Naive B cell (primary cell): Measurements from ENCODE around the gene BFSP1. TPM values are rescaled to one million over a fixed set of nuclear protein-coding genes. Genes with fewer than 3 reads are reported as not detected.

Experiments used
- ATAC-seq, 2 donors: fragments of 150-1000 bp; cut with Tn5 transposase; 2 replicates each; pipeline ENCODE4 v1.10.0; 2021; ENCODE audit warnings: low read depth in 2 of 2, mild to moderate bottlenecking in 2 of 2, moderate library complexity in 2 of 2
- DNase-seq: peaks from one replicate; pipeline ENCODE4 v3.0.0; 2022
- H3K27ac Mint-ChIP-seq, 6 donors: one replicate each; pipeline ENCODE4 v1.8.0; 2020 to 2022; ENCODE audit warnings: mild to moderate bottlenecking in 6 of 6, mixed read lengths in 6 of 6, moderate library complexity in 5 of 6, inconsistent platforms in 2 of 6
- H3K27me3 Mint-ChIP-seq, 3 donors: one replicate each; pipeline ENCODE4 v1.8.0; 2021 to 2022; ENCODE audit warnings: mixed read lengths in 3 of 3, mild to moderate bottlenecking in 1 of 3
- H3K36me3 Mint-ChIP-seq, 2 donors: one replicate each; pipeline ENCODE4 v1.8.0; 2020 to 2022; ENCODE audit warnings: mixed read lengths in 2 of 2, inconsistent platforms in 1 of 2, mild to moderate bottlenecking in 1 of 2
- H3K4me1 Mint-ChIP-seq, 3 donors: one replicate each; pipeline ENCODE4 v1.8.0; 2020 to 2022; ENCODE audit warnings: mixed read lengths in 3 of 3, inconsistent platforms in 1 of 3, mild to moderate bottlenecking in 1 of 3, moderate library complexity in 1 of 3
- H3K4me3 Mint-ChIP-seq, 8 donors: one replicate each; pipeline ENCODE4 v1.8.0; 2020 to 2022; ENCODE audit warnings: mild to moderate bottlenecking in 8 of 8, mixed read lengths in 8 of 8, moderate library complexity in 8 of 8, inconsistent platforms in 2 of 8
- H3K9me3 Mint-ChIP-seq, 7 donors: one replicate each; pipeline ENCODE4 v1.8.0; 2020 to 2022; ENCODE audit warnings: mixed read lengths in 7 of 7, mild to moderate bottlenecking in 5 of 7, inconsistent platforms in 2 of 7, moderate library complexity in 1 of 7
- polyA plus RNA-seq, 6 donors: library from polyadenylated mRNA; unstranded; fragments of 300-500 nt; fragmentation: Illumina TruSeq; gene quantifications; one replicate each; pipeline ENCODE4 v1.2.3, GENCODE V29; 2021; ENCODE audit warnings: low read depth in 6 of 6

BFSP1 gene
- polyA plus RNA-seq, 6 donors from 2014 or later, result 0.16 TPM; not detected in 5

- Mint-ChIP-seq H3K9me3 (no peaks in the 10 kb centered on the region), H3K27me3 (peaks cover 0 to 27% (median 13%) of the 10 kb centered on the region in 3 donors), H3K36me3 (no peaks in the 10 kb centered on the region), H3K4me3 (peak overlapping the region; percentile 80 to 97 (median 94)), H3K4me1 (peaks cover 5 to 19% (median 15%) of the 10 kb centered on the region in 3 donors), H3K27ac (peak overlapping the region in 3 of 6 donors; percentile 11 to 79 (median 36))
- DNase-seq (no peak), ATAC-seq (no peak)
These were observed 25.3 kb downstream of the BFSP1 start for GRCh38 chr20:17505636-17506517.

DNA sequence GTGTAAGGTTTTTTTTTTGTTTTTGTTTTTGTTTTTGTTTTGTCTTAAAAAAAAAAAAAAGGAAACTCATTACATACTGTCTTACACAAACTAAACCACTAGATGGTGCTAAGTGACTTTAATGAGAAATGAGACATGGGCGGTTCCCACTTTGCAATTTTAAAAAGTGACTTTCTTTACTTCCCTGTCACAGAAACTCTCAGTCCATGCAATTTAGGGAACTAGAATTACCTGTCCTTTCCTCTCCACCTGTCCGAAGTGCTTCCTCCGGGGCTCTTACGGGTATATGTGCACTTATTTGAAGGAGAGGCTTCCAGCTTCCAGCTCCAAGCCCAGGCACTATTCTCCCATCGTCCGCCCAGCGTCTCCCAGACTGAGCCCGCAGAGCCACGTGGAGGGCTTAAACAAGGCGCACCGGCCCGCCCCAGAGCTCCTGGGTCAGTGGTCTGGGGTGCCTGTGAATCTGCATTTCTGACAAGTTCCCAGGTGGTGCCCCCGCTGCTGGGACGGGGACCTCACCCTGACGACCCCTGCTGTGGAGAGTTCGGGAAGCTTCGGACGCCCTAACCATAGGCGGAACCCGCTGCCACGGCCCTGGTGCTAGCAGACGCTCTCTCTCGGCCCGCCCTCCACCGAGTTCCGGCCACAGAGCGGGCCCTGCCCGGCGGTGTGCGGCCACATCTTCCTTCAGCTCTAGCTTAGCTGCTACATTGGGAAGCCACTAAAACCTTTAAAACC is 26.1 kb downstream of the BFSP1 start:
- DNase-seq (peak; percentile 65), ATAC-seq (peak; percentile 84 to 85)
- H3K4me1 Mint-ChIP-seq, result peaks cover 5 to 19% (median 15%) of the 10 kb centered on the region in 3 donors
- H3K27me3 Mint-ChIP-seq, result peaks cover 0 to 29% (median 11%) of the 10 kb centered on the region in 3 donors
- no peaks in the 10 kb centered on the region for H3K9me3 Mint-ChIP-seq
- H3K36me3 Mint-ChIP-seq, result no peaks in the 10 kb centered on the region
- peak overlapping the region; percentile 80 to 97 (median 94) for H3K4me3 Mint-ChIP-seq
- H3K27ac Mint-ChIP-seq, result peak overlapping the region in 5 of 6 donors; percentile 36 to 86 (median 58)

DNA sequence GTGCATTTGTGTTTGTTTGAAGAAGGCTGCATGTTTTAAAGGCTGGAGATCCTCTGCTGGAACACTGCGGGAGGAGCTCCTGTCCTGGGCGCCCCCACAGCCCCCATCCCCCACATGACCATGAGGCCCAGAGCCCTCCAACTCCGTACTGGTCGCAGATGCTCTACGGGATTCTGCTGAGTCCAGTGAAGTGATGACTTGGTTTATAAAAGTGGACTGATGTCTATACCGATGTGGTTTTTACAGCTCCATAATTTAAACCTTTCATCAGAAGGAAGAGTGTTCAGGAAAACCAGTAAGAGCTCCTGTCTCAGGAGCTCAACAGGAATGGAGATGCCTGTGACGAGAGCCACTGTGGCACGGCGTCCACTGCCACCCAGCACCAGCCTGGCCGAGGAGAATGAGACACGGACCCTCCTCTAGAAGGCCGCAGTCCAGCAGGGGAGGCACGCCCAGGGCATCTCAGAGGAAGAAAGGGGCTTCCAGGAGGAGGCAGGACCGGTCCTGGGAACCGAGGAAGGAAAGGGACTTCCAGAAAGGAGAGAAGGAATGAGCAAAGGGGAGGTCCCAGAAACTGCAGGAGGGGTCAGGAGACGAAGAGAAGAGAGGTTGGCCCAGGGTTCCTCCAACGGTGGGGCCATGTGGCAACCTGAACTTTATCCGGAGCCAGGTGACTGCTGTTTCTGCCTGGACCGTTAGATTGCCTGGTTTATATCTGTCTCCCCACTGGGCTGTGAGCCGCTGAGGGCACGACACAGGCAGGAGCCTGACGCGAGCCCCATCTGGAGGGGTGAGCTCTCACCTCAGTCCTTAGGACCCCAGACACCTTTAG is 26.9 kb downstream of the BFSP1 start:
- Mint-ChIP-seq H3K36me3 (no peaks in the 10 kb centered on the region), H3K4me1 (peaks cover 5 to 19% (median 15%) of the 10 kb centered on the region in 3 donors), H3K27me3 (peaks cover 0 to 25% (median 7%) of the 10 kb centered on the region in 3 donors), H3K4me3 (peak overlapping the region; percentile 80 to 97 (median 94)), H3K27ac (peak overlapping the region in 2 of 6 donors; percentile 76 to 82), H3K9me3 (no peaks in the 10 kb centered on the region)
- peak; percentile 47 to 49 for ATAC-seq
- no peak for DNase-seq

GRCh38 chr20:17503301-17504065 is 27.7 kb downstream of the BFSP1 start:
- Mint-ChIP-seq H3K27me3 (peaks cover 0 to 30% (median 14%) of the 10 kb centered on the region in 3 donors), H3K27ac (no peak overlapping the region), H3K4me3 (peak overlapping the region in 2 of 8 donors; percentile 43 to 70), H3K36me3 (no peaks in the 10 kb centered on the region), H3K9me3 (no peaks in the 10 kb centered on the region), H3K4me1 (peaks cover 5 to 19% (median 15%) of the 10 kb centered on the region in 3 donors)
- ATAC-seq, result no peak
- no peak for DNase-seq

GRCh38 chr20:17502105-17502504 is 29.1 kb downstream of the BFSP1 start:
- no peaks in the 10 kb centered on the region for H3K9me3 Mint-ChIP-seq
- peak overlapping the region in 2 of 6 donors; percentile 32 to 45 for H3K27ac Mint-ChIP-seq
- H3K4me1 Mint-ChIP-seq, result peaks cover 5 to 19% (median 15%) of the 10 kb centered on the region in 3 donors
- peaks cover 0 to 25% (median 11%) of the 10 kb centered on the region in 3 donors for H3K27me3 Mint-ChIP-seq
- no peak for DNase-seq
- ATAC-seq, result no peak
- no peak overlapping the region for H3K4me3 Mint-ChIP-seq
- H3K36me3 Mint-ChIP-seq, result no peaks in the 10 kb centered on the region

GRCh38 chr20:17501701-17502100 is 29.5 kb downstream of the BFSP1 start:
- Mint-ChIP-seq H3K4me1 (peaks cover 5 to 19% (median 15%) of the 10 kb centered on the region in 3 donors), H3K4me3 (no peak overlapping the region), H3K27ac (peak overlapping the region in 1 of 6 donors; percentile 70), H3K36me3 (no peaks in the 10 kb centered on the region), H3K9me3 (no peaks in the 10 kb centered on the region), H3K27me3 (peaks cover 0 to 28% (median 11%) of the 10 kb centered on the region in 3 donors)
- ATAC-seq (no peak), DNase-seq (no peak)

DNA sequence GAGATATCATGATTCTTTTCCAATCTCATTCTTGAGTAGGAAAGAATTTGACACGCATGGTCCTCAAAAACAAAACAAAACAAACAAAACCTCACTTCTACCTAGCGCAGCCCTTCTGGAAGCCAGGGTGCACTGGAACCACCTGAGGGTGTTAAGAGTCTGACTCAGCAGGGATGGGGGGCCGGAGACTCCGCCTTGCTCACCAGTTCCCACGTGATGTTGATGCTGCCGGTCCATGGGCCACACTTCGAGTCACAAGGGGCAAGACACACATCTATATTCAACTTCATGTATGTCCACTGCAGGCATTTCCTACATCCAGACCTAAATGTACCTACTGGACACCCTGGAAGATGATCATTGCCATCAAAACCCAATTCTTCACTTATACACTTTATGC is 30.4 kb downstream of the BFSP1 start:
- no peaks in the 10 kb centered on the region for H3K36me3 Mint-ChIP-seq
- peaks cover 0 to 37% (median 15%) of the 10 kb centered on the region in 3 donors for H3K27me3 Mint-ChIP-seq
- DNase-seq (no peak), ATAC-seq (no peak)
- peaks cover 5 to 16% (median 12%) of the 10 kb centered on the region in 3 donors for H3K4me1 Mint-ChIP-seq
- no peaks in the 10 kb centered on the region for H3K9me3 Mint-ChIP-seq
- no peak overlapping the region for H3K27ac Mint-ChIP-seq
- H3K4me3 Mint-ChIP-seq, result no peak overlapping the region

DNA sequence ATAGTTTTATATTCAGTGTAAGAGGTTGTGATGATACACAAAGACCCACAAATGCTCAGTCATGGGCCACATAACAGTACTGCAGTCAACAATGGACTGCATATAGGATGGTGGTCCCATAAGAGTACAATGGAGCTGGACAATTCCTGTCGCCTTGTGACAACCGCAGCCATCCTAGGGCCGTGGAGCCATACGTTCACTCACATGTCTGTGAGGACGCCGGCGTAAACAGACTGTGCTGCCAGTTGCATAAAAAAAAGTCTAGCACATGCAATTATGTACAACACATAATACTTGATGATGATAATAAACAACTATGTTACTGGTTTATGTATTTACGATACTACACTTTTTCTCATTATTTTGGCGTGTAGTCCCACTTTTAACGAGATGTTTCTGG is 30.9 kb downstream of the BFSP1 start:
- Mint-ChIP-seq H3K36me3 (no peaks in the 10 kb centered on the region), H3K4me1 (peaks cover 5 to 10% (median 7%) of the 10 kb centered on the region in 3 donors), H3K27ac (no peak overlapping the region), H3K4me3 (no peak overlapping the region), H3K9me3 (no peaks in the 10 kb centered on the region), H3K27me3 (peaks cover 0 to 42% (median 20%) of the 10 kb centered on the region in 3 donors)
- DNase-seq (no peak), ATAC-seq (no peak)

DNA sequence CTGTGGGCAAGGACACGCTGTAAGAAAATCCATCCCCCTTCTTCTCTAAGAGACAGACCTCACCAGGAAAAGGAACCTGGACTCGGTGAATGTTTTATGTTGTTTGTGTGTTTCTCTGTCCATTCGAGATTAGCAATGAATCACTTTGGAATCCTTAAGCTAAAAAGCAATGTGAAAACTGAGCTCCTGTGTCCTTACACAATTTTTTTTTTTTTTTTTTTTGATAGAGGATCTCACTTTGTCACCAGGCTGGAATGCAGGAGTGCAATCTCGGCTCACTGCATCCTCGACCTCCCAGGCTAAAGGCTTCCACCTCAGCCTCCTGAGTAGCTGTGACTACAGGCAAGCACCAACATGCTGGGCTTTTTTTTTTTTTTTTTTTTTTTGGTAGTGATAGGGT is 32.1 kb downstream of the BFSP1 start:
- Mint-ChIP-seq H3K9me3 (no peaks in the 10 kb centered on the region), H3K4me1 (no peaks in the 10 kb centered on the region), H3K27ac (no peak overlapping the region), H3K36me3 (no peaks in the 10 kb centered on the region), H3K4me3 (no peak overlapping the region), H3K27me3 (peaks cover 4 to 54% (median 31%) of the 10 kb centered on the region in 3 donors)
- no peak for ATAC-seq
- DNase-seq, result no peak

- Mint-ChIP-seq H3K27ac (no peak overlapping the region), H3K4me1 (no peaks in the 10 kb centered on the region), H3K36me3 (no peaks in the 10 kb centered on the region), H3K27me3 (peaks cover 4 to 56% (median 32%) of the 10 kb centered on the region in 3 donors), H3K9me3 (no peaks in the 10 kb centered on the region), H3K4me3 (no peak overlapping the region)
- DNase-seq (no peak), ATAC-seq (no peak)
These were observed 32.5 kb downstream of the BFSP1 start for GRCh38 chr20:17498641-17499040.

DNA sequence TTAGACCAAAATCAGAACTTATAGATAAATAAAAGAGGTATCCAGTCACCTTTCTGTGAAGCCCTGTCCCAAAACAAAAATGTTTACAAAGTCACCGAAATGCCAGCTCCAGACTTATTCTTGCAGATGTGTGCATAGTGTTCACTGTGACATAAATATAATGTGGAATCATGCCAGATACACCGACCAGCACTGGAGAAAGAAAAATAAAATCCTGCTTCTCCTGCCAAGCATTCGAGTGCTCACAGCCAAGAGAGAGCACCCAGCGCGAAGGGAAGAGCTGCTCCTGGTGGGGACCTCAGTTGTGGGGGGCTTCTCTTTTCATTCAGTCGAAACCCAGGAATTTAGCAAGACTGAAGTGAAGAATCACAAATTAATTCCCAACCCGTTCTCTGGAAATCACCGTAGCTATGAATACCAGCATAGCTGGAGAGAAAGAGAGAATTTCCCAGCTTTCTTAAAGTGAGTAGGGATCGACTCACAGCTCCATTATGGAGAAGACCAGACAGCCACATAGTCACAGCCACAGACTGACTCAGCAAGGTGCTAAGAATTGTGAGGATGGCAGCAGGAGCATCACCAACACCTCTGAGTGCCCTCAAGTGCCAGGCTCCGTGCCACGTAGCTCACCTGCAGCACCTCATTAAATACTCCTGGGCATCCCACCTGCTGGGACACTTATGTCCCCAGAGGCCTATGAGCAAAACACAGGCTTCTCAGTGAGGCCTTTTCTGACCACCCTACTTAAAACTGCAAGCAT is 33.2 kb downstream of the BFSP1 start:
- Mint-ChIP-seq H3K4me1 (no peaks in the 10 kb centered on the region), H3K27ac (peak overlapping the region in 1 of 6 donors; percentile 12), H3K27me3 (peaks cover 4 to 56% (median 39%) of the 10 kb centered on the region in 3 donors), H3K36me3 (no peaks in the 10 kb centered on the region), H3K9me3 (peaks cover 0 to 5% (median 0%) of the 10 kb centered on the region in 7 donors), H3K4me3 (no peak overlapping the region)
- DNase-seq (no peak), ATAC-seq (no peak)

GRCh38 chr20:17495826-17496225 is 35.4 kb downstream of the BFSP1 start:
- Mint-ChIP-seq H3K36me3 (no peaks in the 10 kb centered on the region), H3K27ac (no peak overlapping the region), H3K4me1 (no peaks in the 10 kb centered on the region), H3K9me3 (peaks cover 0 to 5% (median 0%) of the 10 kb centered on the region in 7 donors), H3K4me3 (no peak overlapping the region), H3K27me3 (peaks cover 4 to 45% (median 42%) of the 10 kb centered on the region in 3 donors)
- ATAC-seq (no peak), DNase-seq (no peak)
